ENCODE data around the gene NAV2. TPM values are rescaled to one million over a fixed set of nuclear protein-coding genes. Genes with fewer than 3 reads are reported as not detected.

NAV2 gene
- polyA plus RNA-seq, 3 donors, result not detected

DNA sequence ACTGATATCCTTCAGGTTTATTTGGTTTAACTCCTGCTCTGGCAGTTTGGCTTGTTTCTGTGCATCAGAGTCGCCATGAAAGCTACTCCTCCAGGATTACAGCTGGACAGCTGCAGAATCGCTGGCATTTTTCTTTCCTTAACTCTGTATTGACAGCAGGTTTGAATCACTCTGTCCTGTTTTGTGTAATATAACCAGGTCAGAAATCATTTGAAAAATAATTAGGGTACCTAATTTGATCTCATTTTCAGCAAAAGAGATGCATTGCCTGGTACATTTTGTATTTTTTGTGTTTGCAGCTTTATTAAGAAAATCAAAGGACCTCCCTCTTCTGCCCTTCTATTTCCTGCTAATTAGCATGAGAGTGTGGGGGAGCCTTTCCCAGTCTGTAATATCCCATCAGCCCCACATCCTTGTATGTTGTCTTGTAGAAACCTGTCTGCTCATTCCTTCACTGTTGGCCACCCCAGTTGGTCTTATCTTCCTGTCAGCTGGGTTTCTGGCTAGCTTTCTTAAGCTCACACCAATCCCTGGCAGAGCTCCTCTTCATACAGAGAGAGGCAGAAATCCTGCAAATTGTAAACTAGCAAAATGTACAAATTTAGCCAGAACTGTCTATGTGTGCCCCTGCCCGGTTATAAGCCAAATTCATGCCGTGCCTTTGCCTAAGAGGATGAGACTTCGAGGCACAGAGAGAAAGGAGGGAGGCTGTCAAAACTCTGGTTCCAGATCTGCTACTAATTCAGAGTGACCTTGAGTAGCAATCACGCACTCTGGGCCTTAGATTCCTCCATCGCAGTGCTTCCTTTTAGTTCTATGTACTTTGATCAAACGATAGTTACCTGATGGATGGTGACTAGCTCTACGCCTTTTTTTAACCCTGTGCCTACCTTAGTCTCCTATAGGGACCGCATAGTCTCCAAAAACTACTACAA is 200.6 kb downstream of the NAV2 start:
- Mint-ChIP-seq H3K27ac (no peak overlapping the region), H3K27me3 (ENCODE audit: low read depth in 3 of 3) (peaks cover 5 to 8% (median 7%) of the 10 kb centered on the region in 3 donors), H3K36me3 (no peaks in the 10 kb centered on the region), H3K4me1 (no peaks in the 10 kb centered on the region), H3K9me3 (no peaks in the 10 kb centered on the region), H3K4me3 (no peak overlapping the region)
- H3K27me3 ChIP-seq (ENCODE audit: control insufficient read depth in 2 of 2, insufficient read depth in 2 of 2, low read length in 2 of 2), result no peaks in the 10 kb centered on the region
- H3K9ac ChIP-seq (ENCODE audit: insufficient read depth, low read length, poor library complexity, severe bottlenecking), result no peak overlapping the region
- H2AFZ ChIP-seq (ENCODE audit: insufficient read depth, low read depth, low read length, poor library complexity, severe bottlenecking), result no peak overlapping the region
- H4K20me1 ChIP-seq (ENCODE audit: insufficient read depth, low read length), result no peaks in the 10 kb centered on the region
- H3K27ac ChIP-seq (ENCODE audit: low read depth in 1 of 2, low read length in 2 of 2), result no peak overlapping the region
- no peak overlapping the region for H3K4me2 ChIP-seq (replicated peaks; ENCODE audit: extremely low read depth, low read length, poor library complexity, severe bottlenecking)
- intact Hi-C loops (cut with micrococcal nuclease), result no loop called here
- H3K9me3 ChIP-seq (replicated peaks in 1 of 2; ENCODE audit: control insufficient read depth in 1 of 2, insufficient read depth in 1 of 2, low read length in 2 of 2), result no peaks in the 10 kb centered on the region
- H3K4me1 ChIP-seq (ENCODE audit: control insufficient read depth in 1 of 2, insufficient read depth in 2 of 2, low read length in 2 of 2), result no peaks in the 10 kb centered on the region
- TF ChIP-seq CTCF (IDR thresholded peaks at IDR 0.05), result no peak
- no peak for DNase-seq
- no peak overlapping the region for H3K4me3 ChIP-seq (replicated peaks in 1 of 3; ENCODE audit: low read depth in 2 of 3, low read length in 3 of 3)
- H3K36me3 ChIP-seq (replicated peaks in 1 of 2; ENCODE audit: control insufficient read depth in 1 of 2, insufficient read depth in 2 of 2, low read length in 2 of 2), result no peaks in the 10 kb centered on the region
- H3K79me2 ChIP-seq (ENCODE audit: insufficient read depth, low read length), result no peaks in the 10 kb centered on the region
- 96% methylated on average over 9 of the region's 10 CpGs for WGBS (ENCODE audit: insufficient coverage)

GRCh38 chr11:19913893-19914249 is 201.2 kb downstream of the NAV2 start:
- Histone ChIP-seq H3K4me2 (replicated peaks; ENCODE audit: extremely low read depth, low read length, poor library complexity, severe bottlenecking) (no peak overlapping the region), H3K36me3 (replicated peaks in 1 of 2; ENCODE audit: control insufficient read depth in 1 of 2, insufficient read depth in 2 of 2, low read length in 2 of 2) (no peaks in the 10 kb centered on the region), H3K27ac (ENCODE audit: low read depth in 1 of 2, low read length in 2 of 2) (no peak overlapping the region), H3K9me3 (replicated peaks in 1 of 2; ENCODE audit: control insufficient read depth in 1 of 2, insufficient read depth in 1 of 2, low read length in 2 of 2) (no peaks in the 10 kb centered on the region), H3K27me3 (ENCODE audit: control insufficient read depth in 2 of 2, insufficient read depth in 2 of 2, low read length in 2 of 2) (no peaks in the 10 kb centered on the region), H3K4me3 (replicated peaks in 1 of 3; ENCODE audit: low read depth in 2 of 3, low read length in 3 of 3) (no peak overlapping the region), H3K4me1 (ENCODE audit: control insufficient read depth in 1 of 2, insufficient read depth in 2 of 2, low read length in 2 of 2) (no peaks in the 10 kb centered on the region), H3K9ac (ENCODE audit: insufficient read depth, low read length, poor library complexity, severe bottlenecking) (no peak overlapping the region), H2AFZ (ENCODE audit: insufficient read depth, low read depth, low read length, poor library complexity, severe bottlenecking) (no peak overlapping the region), H4K20me1 (ENCODE audit: insufficient read depth, low read length) (no peaks in the 10 kb centered on the region), H3K79me2 (ENCODE audit: insufficient read depth, low read length) (no peaks in the 10 kb centered on the region)
- intact Hi-C loops (cut with micrococcal nuclease), result no loop called here
- Mint-ChIP-seq H3K27ac (no peak overlapping the region), H3K4me1 (no peaks in the 10 kb centered on the region), H3K36me3 (no peaks in the 10 kb centered on the region), H3K4me3 (no peak overlapping the region), H3K9me3 (no peaks in the 10 kb centered on the region), H3K27me3 (ENCODE audit: low read depth in 3 of 3) (peaks cover 5 to 7% (median 5%) of the 10 kb centered on the region in 3 donors)
- TF ChIP-seq CTCF (IDR thresholded peaks at IDR 0.05), result no peak
- WGBS (ENCODE audit: insufficient coverage), result 90% methylated on average over 3 of the region's 3 CpGs
- no peak for DNase-seq

Measured in CD14-positive monocyte (primary cell).